AG09319 (cell line): ENCODE data around the gene C16orf78.

Source experiments
- DNase-seq: peaks from one replicate; pipeline ENCODE4 v3.0.0-alpha.2; 2010; ENCODE audit warnings: low read depth; ENCODE audit errors: extremely low read depth
- CTCF ChIP-seq: IDR thresholded peaks from 2 replicates; pipeline ENCODE4 v1.5.1; 2011; ENCODE audit warnings: low read depth, mild to moderate bottlenecking, inconsistent platforms, low read length, moderate library complexity

The C16orf78 gene

GRCh38 chr16:49373504-49373903 is at the start of gene C16orf78:
TSS of gene C16orf78 (plus strand) at chr16:49373804. CDS start at chr16:49373940, 136 bp downstream.
- DNase-seq, result no peak
- TF ChIP-seq CTCF, result no peak

GRCh38 chr16:49324703-49325102 is 48.9 kb upstream of the C16orf78 start:
- no peak for DNase-seq
- TF ChIP-seq CTCF, result no peak

GRCh38 chr16:49327466-49327865 is 46.1 kb upstream of the C16orf78 start:
- no peak for DNase-seq
- TF ChIP-seq CTCF, result no peak

GRCh38 chr16:49328325-49328724 is 45.3 kb upstream of the C16orf78 start:
- no peak for TF ChIP-seq CTCF
- no peak for DNase-seq

GRCh38 chr16:49330562-49331201 is 42.9 kb upstream of the C16orf78 start:
- TF ChIP-seq CTCF, result no peak
- DNase-seq, result no peak

- DNase-seq, result no peak
- no peak for TF ChIP-seq CTCF
Measured at GRCh38 chr16:49332589-49333258, 40.9 kb upstream of the C16orf78 start.

GRCh38 chr16:49333259-49333597 is 40.4 kb upstream of the C16orf78 start:
- no peak for DNase-seq
- no peak for TF ChIP-seq CTCF
